ENCODE results near the gene ANKH.

GRCh38 chr5:14684757-14685156 lies 186.8 kb downstream of the ANKH start:
- TF ChIP-seq, protein P1, sequence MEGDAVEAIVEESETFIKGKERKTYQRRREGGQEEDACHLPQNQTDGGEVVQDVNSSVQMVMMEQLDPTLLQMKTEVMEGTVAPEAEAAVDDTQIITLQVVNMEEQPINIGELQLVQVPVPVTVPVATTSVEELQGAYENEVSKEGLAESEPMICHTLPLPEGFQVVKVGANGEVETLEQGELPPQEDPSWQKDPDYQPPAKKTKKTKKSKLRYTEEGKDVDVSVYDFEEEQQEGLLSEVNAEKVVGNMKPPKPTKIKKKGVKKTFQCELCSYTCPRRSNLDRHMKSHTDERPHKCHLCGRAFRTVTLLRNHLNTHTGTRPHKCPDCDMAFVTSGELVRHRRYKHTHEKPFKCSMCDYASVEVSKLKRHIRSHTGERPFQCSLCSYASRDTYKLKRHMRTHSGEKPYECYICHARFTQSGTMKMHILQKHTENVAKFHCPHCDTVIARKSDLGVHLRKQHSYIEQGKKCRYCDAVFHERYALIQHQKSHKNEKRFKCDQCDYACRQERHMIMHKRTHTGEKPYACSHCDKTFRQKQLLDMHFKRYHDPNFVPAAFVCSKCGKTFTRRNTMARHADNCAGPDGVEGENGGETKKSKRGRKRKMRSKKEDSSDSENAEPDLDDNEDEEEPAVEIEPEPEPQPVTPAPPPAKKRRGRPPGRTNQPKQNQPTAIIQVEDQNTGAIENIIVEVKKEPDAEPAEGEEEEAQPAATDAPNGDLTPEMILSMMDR (IDR thresholded peaks at IDR 0.05 in 8 of 11, conservative IDR thresholded peaks at IDR 0.05 in 3 of 11), result no peak
- no peak for TF ChIP-seq POLR2AphosphoS5 (IDR thresholded peaks at IDR 0.05)
